Stimulated activated CD8-positive, alpha-beta memory T cell treated with anti-CD3 and anti-CD28 coated beads, Interleukin-12 subunit alpha, Interleukin-12 subunit beta, amount 100 ng/mL, for 24 hours (primary cell): ENCODE measurements around the gene KCNJ11.

Experiments
- DNase-seq: peaks from one replicate; pipeline ENCODE4 v3.0.0-alpha.2; 2020; ENCODE audit errors: extremely low read depth

The KCNJ11 gene

DNA sequence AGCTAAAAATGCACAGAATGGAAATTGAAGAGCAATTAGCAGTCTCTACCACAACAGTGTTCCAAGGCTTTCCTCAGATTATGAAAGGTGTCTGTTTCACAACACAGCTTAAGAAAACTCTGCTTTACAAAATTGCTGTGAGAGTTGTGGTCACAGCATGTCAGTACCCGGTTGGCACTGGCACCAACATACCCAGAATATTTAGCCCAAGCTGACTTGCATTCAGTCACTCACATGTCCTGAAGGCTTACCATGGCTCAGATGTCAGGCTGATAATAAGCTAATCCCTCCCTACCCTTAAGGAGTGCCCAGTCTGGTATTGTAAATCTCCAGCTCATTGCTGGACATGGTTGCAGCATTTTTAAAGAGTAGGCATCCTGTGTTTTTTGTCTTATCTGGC, 22.0 kb downstream of the KCNJ11 start:
- no peak for DNase-seq

DNA sequence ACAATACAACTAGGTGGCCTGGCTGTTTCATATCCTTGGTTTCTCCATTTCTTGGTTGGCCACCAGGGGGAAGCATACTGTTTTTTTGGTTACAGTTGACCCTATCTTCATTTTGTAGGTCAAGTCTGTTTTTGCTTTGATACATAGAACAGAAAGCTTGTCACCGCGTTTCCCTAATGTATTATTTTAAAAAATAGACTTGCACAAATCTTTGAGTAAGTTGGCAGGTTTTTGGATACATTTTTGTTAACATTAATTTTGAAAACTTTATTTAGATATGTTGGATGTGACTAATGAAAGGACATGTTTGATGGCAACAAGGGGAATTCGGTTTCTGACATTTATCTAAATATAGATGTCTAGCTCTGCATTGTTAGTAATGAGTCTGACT, 33.9 kb downstream of the KCNJ11 start:
- DNase-seq = peak; percentile 27

DNA sequence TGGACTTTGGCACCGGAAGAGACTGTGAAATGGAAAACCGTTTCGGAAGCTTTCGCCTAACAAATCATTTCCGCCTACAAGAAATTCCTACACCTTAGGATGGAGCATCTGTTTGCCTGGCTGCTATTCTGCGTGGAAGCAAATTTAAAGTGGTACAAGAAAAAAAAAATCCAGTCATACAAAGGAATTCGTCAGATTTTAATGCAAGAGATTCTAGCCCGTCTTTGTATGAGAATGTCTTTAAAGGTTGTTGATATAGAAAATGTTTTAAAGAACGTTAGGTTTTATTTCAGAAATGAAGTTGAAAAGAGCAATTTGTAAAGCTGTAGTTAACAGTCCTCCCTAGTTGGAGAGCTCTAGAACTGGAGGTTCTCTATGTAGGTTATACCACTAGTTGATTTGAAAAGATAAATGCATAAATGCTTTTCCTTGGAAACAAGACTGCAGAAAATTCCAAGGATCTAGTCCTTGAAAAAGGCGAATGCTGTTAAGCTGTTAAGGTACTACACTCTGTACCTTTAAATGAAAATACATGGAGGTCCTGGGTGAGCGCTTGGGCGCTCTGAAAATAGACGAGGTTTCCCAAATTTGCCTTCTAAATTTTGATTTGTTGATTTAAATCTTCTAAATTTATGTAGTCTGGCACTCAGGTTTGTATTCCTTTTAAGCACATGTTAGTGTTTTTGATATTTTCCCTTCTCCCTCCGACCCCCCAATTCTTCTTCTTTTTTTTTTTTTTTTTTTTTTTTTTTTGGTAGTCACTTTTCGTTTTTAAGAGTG, 34.4 kb downstream of the KCNJ11 start:
- no peak for DNase-seq

DNA sequence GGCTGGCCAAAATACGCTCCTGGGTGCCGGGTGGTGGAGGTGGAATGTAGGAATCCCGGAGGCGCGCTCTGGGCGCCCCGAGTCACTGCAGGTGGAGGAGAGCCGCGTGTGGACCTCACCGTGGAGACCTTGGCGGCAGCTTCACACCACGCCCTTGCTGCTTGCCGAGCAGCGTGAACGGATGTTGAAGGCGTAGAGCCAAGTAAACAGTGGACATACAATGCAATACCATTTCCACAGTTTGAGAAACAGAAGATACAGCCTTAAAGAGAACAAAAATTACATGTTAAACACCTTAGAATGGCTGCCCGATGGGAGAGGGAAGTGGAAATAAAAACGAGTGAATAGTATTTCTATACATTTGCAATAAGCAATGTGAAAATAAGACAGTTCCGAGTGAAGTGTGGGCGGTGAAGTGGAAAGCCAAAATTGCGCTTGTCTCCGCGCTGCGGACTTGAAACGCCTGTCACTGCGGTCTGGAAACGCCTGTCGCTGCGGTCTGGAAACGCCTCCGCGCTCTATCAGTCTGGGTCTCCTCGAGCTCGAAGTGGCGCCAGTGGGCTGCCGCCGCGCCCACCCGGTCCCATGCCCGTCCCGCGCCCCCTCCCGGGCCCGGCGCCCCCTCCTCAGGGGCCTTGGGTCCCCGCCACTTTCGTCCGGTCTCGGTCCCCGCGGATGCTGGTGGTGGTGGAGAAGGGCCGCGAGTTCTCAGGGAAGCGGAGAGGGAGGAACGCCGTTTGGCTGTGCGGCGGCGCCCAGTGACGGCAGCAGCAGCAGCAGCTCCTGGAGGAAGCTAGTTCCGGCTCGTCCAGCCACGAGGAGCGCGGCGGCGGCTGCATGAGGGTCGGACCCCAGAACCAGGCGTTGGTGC, 35.3 kb downstream of the KCNJ11 start:
- DNase-seq = peak; percentile 31

DNA sequence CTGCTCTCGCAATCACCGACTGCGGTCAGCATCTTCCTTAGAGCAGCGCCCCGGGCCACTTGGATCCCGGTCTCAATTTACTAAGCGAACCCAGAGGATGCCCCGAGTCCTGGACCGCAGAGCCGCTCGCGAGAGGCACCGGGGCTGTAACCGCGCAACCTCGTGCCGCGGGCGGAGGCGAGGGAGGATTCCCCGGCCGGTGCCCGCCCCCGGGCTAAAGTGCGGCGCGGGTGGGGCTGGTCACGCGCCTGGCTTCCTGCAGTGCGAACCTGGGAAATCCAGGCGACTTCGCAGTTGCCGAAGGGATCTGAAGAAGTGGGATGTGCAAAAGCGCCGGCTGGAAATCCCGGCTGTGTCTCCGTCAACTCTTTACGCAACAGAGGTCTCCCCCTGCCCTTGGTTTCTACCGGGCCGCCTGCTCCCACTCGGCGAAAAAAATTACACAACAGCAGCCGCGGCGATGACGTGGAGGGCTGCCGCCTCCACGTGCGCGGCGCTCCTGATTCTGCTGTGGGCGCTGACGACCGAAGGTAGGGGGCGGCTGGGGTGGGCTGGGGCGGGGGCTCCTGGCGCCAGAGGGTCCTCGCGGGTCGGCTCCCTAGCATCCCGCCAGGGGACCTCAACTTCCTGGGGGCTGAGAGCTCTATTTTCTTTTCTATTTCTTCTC, 36.8 kb downstream of the KCNJ11 start, which contains the start of gene NCR3LG1:
Gene NCR3LG1 (plus strand): TSS at position 291 of the 667 bp plus-strand sequence. CDS start 170 bp downstream, at position 461.
- peak; percentile 19 for DNase-seq

DNA sequence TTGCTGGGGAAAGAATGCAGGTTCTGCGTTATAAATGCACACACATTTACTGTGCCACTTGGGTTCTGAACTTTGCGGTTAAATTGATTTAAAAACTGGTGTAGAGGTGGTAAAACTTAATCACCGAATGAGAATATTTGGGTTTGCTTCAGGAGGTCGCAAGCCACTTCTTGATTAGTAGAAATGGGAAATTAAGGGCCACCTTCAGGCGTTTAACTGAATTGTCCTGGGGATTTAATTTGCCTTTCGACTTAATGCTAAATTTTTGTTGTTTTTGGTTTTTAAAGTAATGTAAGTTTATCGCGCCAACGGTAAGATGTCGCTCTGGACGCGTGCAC, 37.3 kb downstream of the KCNJ11 start:
- no peak for DNase-seq

DNA sequence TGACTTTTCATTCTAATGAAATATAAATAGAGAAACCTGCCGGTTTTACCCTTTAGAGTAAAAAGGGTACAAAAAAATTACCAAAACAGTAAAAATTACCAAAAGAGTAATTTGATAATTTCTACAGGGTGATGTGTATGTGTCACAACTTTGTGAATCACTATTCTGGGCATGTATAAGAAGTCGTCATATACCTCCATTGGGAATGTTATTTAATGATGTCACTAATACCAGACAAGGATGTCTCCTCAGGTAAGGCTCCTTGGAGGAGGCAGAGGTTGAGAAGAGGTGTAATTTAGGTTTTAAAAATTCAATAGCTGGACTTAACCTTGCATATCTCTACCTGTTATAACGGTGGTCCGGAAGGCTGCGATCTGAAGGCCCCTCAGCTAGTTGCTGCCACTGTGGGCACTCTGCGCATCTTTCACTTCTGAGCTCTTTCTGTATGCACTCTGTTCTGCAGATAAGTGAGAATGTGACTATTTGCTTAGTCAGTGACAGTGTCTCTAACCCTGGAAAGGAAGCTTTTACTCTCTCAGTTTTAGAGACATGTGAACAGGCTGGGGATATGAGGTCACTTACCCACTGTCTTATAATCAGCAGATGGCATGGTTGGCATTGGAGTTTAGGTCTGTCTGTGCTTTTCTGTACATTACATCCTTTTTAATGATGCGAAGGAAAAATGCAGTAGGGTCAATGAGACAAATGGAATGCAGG, 37.8 kb downstream of the KCNJ11 start:
- DNase-seq = no peak

DNA sequence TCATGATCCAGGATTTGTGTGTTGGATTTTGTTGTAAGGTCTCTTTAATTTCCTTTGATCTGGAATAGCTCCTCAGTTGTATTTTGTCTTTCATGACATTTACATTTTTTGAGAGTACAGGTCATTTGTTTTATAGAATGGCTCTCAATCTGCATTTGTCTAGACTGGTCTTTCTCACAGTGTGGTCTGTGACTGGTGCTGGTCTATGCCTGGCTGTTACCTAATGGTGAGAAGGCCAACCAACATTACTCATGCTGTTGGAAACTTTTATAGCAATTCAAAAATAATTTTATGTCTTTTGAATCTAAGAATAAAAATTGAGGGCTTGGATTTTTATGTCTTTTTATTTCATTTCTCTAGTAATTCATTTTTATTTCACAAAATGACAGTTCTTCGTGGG, 40.8 kb downstream of the KCNJ11 start:
- no peak for DNase-seq

DNA sequence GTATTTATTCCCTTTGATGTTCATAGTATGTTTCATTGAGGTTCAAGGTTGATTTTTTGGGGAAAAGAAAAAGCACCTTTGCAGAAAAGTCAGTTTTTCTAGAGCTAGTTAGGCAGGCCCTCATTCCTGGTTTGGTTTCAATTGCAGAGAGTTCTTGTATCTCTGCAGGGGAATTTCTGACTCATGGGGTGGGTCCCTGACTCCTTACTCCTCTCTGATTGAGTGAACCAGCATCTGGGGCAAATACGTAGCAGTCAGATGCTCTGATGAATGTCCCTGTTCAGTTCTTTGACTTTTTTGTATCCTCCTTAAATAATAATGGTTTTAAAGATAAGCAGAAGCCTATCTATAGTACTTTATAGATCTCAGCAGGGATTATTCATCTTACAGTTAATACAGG, 44.6 kb downstream of the KCNJ11 start:
- no peak for DNase-seq

DNA sequence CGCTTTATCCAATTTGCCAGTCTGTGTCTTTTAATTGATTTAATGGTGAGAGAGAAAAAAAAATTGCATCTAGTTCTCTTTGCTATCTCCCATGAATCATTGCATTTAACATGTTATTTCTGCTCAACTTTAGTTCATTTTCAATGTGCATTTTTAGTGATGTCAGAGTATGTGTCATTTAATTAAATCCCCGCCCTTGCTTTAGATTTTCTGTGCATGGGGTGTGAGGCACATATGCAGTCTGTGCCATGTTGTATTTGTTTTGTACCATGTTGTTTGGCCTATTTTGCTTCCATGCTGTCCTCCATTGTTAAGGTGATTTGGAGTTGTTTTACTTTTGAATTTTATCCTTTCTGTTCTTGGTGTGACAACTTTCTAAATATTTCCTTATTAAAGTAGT, 45.2 kb downstream of the KCNJ11 start:
- DNase-seq = no peak
